Pancreas (tissue), 10 donors: ENCODE data around the gene MARF1. TPM values are rescaled to one million over a fixed set of nuclear protein-coding genes. Genes with fewer than 3 reads are reported as not detected.

Experiments used
- ATAC-seq, 4 donors: fragments of 200-7000 bp; cut with Tn5 transposase; one replicate each; pipeline versions ENCODE4 v1.8.0 to v1.9.1; 2020; ENCODE audit warnings: mild to moderate bottlenecking in 4 of 4, moderate library complexity in 4 of 4
- DNase-seq, 6 donors: peaks; one replicate each; pipeline ENCODE4 v3.0.0-alpha.2; 2020
- FAIRE-seq: peaks from 2 replicates; lab custom pipeline; 2012; peaks lifted over from hg19 to GRCh38; lab: Jason Lieb, UNC
- H3K27ac ChIP-seq, 4 donors: fragments of 200-600 bp; sonication (generic); 1 replicate in 3 of 4; 2 replicates in 1 of 4; pipeline versions ENCODE4 v1.5.0 to v1.8.0; 2020
- H3K27me3 ChIP-seq, 4 donors: fragments of 200-600 bp; one replicate each; pipeline ENCODE4 v1.8.0; 2021
- H3K36me3 ChIP-seq, 3 donors: fragments of 200-600 bp; sonication (generic) in 1 of 3; one replicate each; pipeline versions ENCODE4 v1.5.0 to v1.8.0; 2020 to 2021
- H3K4me1 ChIP-seq, 3 donors: fragments of 200-600 bp; one replicate each; pipeline ENCODE4 v1.8.0; 2021
- H3K4me3 ChIP-seq, 4 donors: fragments of 200-600 bp; sonication (generic) in 2 of 4; one replicate each; pipeline versions ENCODE4 v1.5.0 to v1.8.0; 2020 to 2021
- H3K9me3 ChIP-seq, 4 donors: fragments of 200-600 bp; one replicate each; pipeline ENCODE4 v1.8.0; 2021
- WGBS, 2 donors: extraction: QIAGEN DNeasy Blood & Tissue Kit; methylation state at CpG; one replicate each; pipeline ENCODE4 v1.1.7; 2013; 5-methylcytosine and 5-hydroxymethylcytosine counted together
- intact Hi-C, 3 donors: fragments of 100-400 bp; cut with DNase I; formaldehyde crosslinking; loops; one replicate each; pipeline versions ENCODE4 v1.11.1 to v1.14.2; 2022
- polyA plus RNA-seq, 2 donors: library from polyadenylated mRNA; stranded (reverse); fragments of 200-250 nt; gene quantifications; one replicate each; pipeline ENCODE4 v1.2.3, GENCODE V29; 2013
- total RNA-seq, 6 donors: library from RNA; stranded (reverse); fragmentation: NEBNext Ultra II Directional in 4 of 6; extraction: Animal tissue kit (Norgen Biotek cat#: 25700) in 4 of 6; gene quantifications; one replicate each; pipeline versions ENCODE4 v1.2.1 to v1.2.4, GENCODE V29; 2021 to 2023
- TF ChIP-seq, protein P1 (sequence below), 4 donors: fragments of 200-600 bp; sonication (generic) in 3 of 4; IDR thresholded peaks; one replicate each; pipeline versions ENCODE4 v1.5.0 to v1.8.0; 2021; ENCODE audit warnings: antibody characterized with exemption in 4 of 4
- donor health status: healthy with polysubstance abuse.
- donor health status: DM: no; HTN: no; CAD: no; lungs with moderate emphysema.
- donor health status: DM: no; HTN: no; CAD: no.
- donor health status: control.
- donor health status: control.
- donor health status: Bipolar disorder and iron deficiency.
- donor health status: DM: yes; HTN: yes; CAD: no.
- donor health status: DM: no; HTN: no; CAD: no.
- donor health status: DM: no; HTN: no; CAD: no.
- donor health status: DM: yes; HTN: yes; CAD: no.

Gene MARF1
- total and polyA plus RNA-seq, 8 donors, result 17.3 to 65.3 (median 41.3) TPM

DNA sequence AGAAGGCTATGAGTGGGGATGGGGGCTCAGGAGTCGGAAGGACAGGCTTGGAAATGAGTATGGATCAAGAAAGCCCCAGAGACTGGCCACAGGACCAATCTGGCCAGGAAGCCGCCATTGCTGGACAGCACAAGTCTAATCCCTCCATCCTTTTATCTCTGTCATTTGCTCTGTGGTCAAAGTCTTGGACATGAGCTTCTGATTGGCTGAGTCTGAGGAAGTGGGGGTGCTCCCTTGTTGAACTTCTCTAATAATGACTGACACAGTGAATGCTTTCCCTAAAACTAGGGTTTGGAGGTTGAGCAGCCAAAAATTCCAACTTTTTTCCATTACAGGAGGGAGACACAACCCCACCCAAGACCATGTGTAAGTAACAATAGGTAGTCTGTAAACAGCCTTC lies 97.4 kb downstream of the MARF1 start:
- intact Hi-C loops, result no loop called here
- ATAC-seq (no peak), DNase-seq (no peak), FAIRE-seq (no peak)
- TF ChIP-seq, protein P1, sequence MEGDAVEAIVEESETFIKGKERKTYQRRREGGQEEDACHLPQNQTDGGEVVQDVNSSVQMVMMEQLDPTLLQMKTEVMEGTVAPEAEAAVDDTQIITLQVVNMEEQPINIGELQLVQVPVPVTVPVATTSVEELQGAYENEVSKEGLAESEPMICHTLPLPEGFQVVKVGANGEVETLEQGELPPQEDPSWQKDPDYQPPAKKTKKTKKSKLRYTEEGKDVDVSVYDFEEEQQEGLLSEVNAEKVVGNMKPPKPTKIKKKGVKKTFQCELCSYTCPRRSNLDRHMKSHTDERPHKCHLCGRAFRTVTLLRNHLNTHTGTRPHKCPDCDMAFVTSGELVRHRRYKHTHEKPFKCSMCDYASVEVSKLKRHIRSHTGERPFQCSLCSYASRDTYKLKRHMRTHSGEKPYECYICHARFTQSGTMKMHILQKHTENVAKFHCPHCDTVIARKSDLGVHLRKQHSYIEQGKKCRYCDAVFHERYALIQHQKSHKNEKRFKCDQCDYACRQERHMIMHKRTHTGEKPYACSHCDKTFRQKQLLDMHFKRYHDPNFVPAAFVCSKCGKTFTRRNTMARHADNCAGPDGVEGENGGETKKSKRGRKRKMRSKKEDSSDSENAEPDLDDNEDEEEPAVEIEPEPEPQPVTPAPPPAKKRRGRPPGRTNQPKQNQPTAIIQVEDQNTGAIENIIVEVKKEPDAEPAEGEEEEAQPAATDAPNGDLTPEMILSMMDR (IDR thresholded peaks at IDR 0.05), result no peak
- Histone ChIP-seq H3K27ac (no peak overlapping the region), H3K36me3 (no peaks in the 10 kb centered on the region), H3K4me1 (peaks cover 0 to 9% (median 8%) of the 10 kb centered on the region in 3 donors), H3K9me3 (no peaks in the 10 kb centered on the region), H3K27me3 (no peaks in the 10 kb centered on the region), H3K4me3 (no peak overlapping the region)
- WGBS, 2 donors, result 98 to 100% methylated on average over 2 of the region's 2 CpGs

DNA sequence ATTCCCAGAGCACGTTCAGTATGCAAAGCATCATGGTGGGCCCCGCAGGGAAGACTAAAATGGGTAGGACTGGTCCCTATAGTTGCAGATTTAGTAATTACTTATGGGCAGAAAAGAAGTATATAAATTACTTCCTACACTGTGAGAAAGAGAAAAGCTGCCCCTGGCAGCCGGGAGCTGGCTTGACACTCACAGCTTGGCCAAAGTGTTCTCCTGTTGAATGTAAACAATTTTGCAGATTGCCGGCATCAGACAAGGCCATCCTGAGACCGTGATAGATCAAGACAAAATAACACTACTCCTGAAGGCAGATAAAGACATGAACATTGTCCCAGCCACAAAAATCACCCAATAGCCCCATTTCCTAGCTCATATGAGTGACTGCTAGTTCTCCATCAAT lies 98.5 kb downstream of the MARF1 start:
- Histone ChIP-seq H3K27me3 (no peaks in the 10 kb centered on the region), H3K36me3 (no peaks in the 10 kb centered on the region), H3K27ac (no peak overlapping the region), H3K9me3 (no peaks in the 10 kb centered on the region), H3K4me1 (peaks cover 0 to 9% (median 8%) of the 10 kb centered on the region in 3 donors), H3K4me3 (no peak overlapping the region)
- peak in 1 of 6 donors; percentile 5 for DNase-seq
- intact Hi-C loops, result no loop called here
- TF ChIP-seq, protein P1 (IDR thresholded peaks at IDR 0.05), result no peak
- no peak for FAIRE-seq
- 38 to 41% methylated on average over 5 of the region's 5 CpGs for WGBS, 2 donors
- peak; percentile 20 to 74 (median 54) for ATAC-seq

Other genes with a start within 250 kb of the MARF1 start
- 10 to 100 TPM; 19.1 to 48.3 (median 28.3) TPM for gene MPV17L, start 247.4 kb downstream of the MARF1 start, total RNA-seq
- gene MPV17L, start 247.4 kb downstream of the MARF1 start, polyA plus RNA-seq, result 10 to 100 TPM; 11.9 to 15.6 TPM
- gene BMERB1, start 208.6 kb downstream of the MARF1 start, total RNA-seq, result 10 to 100 TPM; 16.0 to 21.7 (median 17.5) TPM
- gene BMERB1, start 208.6 kb downstream of the MARF1 start, polyA plus RNA-seq, result 10 to 100 TPM; 10.3 to 20.9 TPM
- gene NDE1, start 7.1 kb upstream of the MARF1 start, total RNA-seq, result 10 to 100 TPM in 1 of 6 donors, 1 to 10 TPM in 5; 4.1 to 13.2 (median 6.5) TPM
- gene NDE1, start 7.1 kb upstream of the MARF1 start, polyA plus RNA-seq, result 1 to 10 TPM; 3.3 TPM
- 1 to 10 TPM; 1.6 to 8.5 (median 3.2) TPM for gene MYH11, start 213.9 kb upstream of the MARF1 start, total RNA-seq
- 10 to 100 TPM; 12.2 to 24.7 TPM for gene MYH11, start 213.9 kb upstream of the MARF1 start, polyA plus RNA-seq
- 10 to 100 TPM; 15.0 to 21.3 (median 17.7) TPM for gene CEP20, start 245.4 kb upstream of the MARF1 start, total RNA-seq
- 10 to 100 TPM in 1 of 2 donors, 1 to 10 TPM in 1; 8.6 to 18.3 TPM for gene CEP20, start 245.4 kb upstream of the MARF1 start, polyA plus RNA-seq